ENCODE measurements around the gene ETS1. TPM values are rescaled to one million over a fixed set of nuclear protein-coding genes. Genes with fewer than 3 reads are reported as not detected.
A peak's percentile ranks its signal among the peaks of the same experiment; 100 is the strongest.

The ETS1 gene
- total RNA-seq, 6 experiments from 2014 or later: 14.2 to 37.2 (median 23.3) TPM

- no peaks in the 10 kb centered on the region for H3K9me3 ChIP-seq
- ATAC-seq (no peak), DNase-seq (no peak)
- WGBS (ENCODE audit: insufficient coverage, low coverage, low lambda C conversion rate, missing lambda C conversion rate): 21% methylated on average over 1 of the region's 1 CpG
- H3K4me1 ChIP-seq: no peaks in the 10 kb centered on the region
- no peaks in the 10 kb centered on the region for H3K36me3 ChIP-seq
- peaks cover 0 to 11% of the 10 kb centered on the region in 2 donors for H3K27me3 ChIP-seq
- no peak overlapping the region for H3K27ac ChIP-seq
- no peak for TF ChIP-seq POLR2A (IDR thresholded peaks at IDR 0.05)
- TF ChIP-seq CTCF (IDR thresholded peaks at IDR 0.05): no peak
- intact Hi-C loops (cut with DNase I): no loop called here
- no peak overlapping the region for H3K4me3 ChIP-seq
Observed at GRCh38 chr11:128588093-128588492, 735 bp upstream of the ETS1 start.

GRCh38 chr11:128586689-128587088, 669 bp downstream of the ETS1 start:
- ATAC-seq: peak in 2 of 4 donors; percentile 28 to 31
- Histone ChIP-seq H3K9me3 (no peaks in the 10 kb centered on the region), H3K27me3 (peaks cover 0 to 11% of the 10 kb centered on the region in 2 donors), H3K4me3 (peak overlapping the region in 1 of 3 donors; percentile 9), H3K27ac (peak overlapping the region in 2 of 3 donors; percentile 4 to 29), H3K36me3 (no peaks in the 10 kb centered on the region), H3K4me1 (no peaks in the 10 kb centered on the region)
- TF ChIP-seq CTCF (IDR thresholded peaks at IDR 0.05): no peak
- no peak for TF ChIP-seq POLR2A (IDR thresholded peaks at IDR 0.05)
- DNase-seq: no peak
- intact Hi-C loops (cut with DNase I): no loop called here
- 45% methylated on average over 7 of the region's 7 CpGs for WGBS (ENCODE audit: insufficient coverage, low coverage, low lambda C conversion rate, missing lambda C conversion rate)

- ATAC-seq (peak in 3 of 4 donors; percentile 17 to 45 (median 21)), DNase-seq (no peak)
- peak overlapping the region in 2 of 3 donors; percentile 24 to 47 for H3K27ac ChIP-seq
- peaks cover 0 to 11% of the 10 kb centered on the region in 2 donors for H3K27me3 ChIP-seq
- TF ChIP-seq CTCF (IDR thresholded peaks at IDR 0.05): no peak
- TF ChIP-seq POLR2A (IDR thresholded peaks at IDR 0.05): no peak
- H3K36me3 ChIP-seq: no peaks in the 10 kb centered on the region
- intact Hi-C loops (cut with DNase I): no loop called here
- H3K9me3 ChIP-seq: no peaks in the 10 kb centered on the region
- WGBS (ENCODE audit: insufficient coverage, low coverage, low lambda C conversion rate, missing lambda C conversion rate): 32% methylated on average over 13 of the region's 14 CpGs
- H3K4me1 ChIP-seq: no peaks in the 10 kb centered on the region
- H3K4me3 ChIP-seq: peak overlapping the region in 1 of 3 donors; percentile 9
Observed at GRCh38 chr11:128585498-128586238, 1.7 kb downstream of the ETS1 start.

- peaks cover 0 to 11% of the 10 kb centered on the region in 2 donors for H3K27me3 ChIP-seq
- intact Hi-C loops (cut with DNase I): no loop called here
- H3K36me3 ChIP-seq: no peaks in the 10 kb centered on the region
- no peak for TF ChIP-seq CTCF (IDR thresholded peaks at IDR 0.05)
- TF ChIP-seq POLR2A (IDR thresholded peaks at IDR 0.05): no peak
- no peaks in the 10 kb centered on the region for H3K4me1 ChIP-seq
- no peaks in the 10 kb centered on the region for H3K9me3 ChIP-seq
- no peak overlapping the region for H3K27ac ChIP-seq
- no peak for DNase-seq
- no peak overlapping the region for H3K4me3 ChIP-seq
- 38% methylated on average over 3 of the region's 3 CpGs for WGBS (ENCODE audit: insufficient coverage, low coverage, low lambda C conversion rate, missing lambda C conversion rate)
- no peak for ATAC-seq
Observed at GRCh38 chr11:128584253-128584652, 3.1 kb downstream of the ETS1 start.
